HG02885 (cell line): ENCODE results near the gene MACROD1.

ENCODE experiments used
- ATAC-seq: cut with Tn5 transposase; IDR thresholded peaks from one replicate; pipeline ENCODE4 v1.9.1; 2021; ENCODE audit warnings: mild to moderate bottlenecking; ENCODE audit not compliant: unreplicated experiment, poor library complexity

The MACROD1 gene

GRCh38 chr11:64115531-64116522 is 50.1 kb downstream of the MACROD1 start:
- ATAC-seq: no peak

GRCh38 chr11:64114231-64114630 is 51.7 kb downstream of the MACROD1 start:
- no peak for ATAC-seq

DNA sequence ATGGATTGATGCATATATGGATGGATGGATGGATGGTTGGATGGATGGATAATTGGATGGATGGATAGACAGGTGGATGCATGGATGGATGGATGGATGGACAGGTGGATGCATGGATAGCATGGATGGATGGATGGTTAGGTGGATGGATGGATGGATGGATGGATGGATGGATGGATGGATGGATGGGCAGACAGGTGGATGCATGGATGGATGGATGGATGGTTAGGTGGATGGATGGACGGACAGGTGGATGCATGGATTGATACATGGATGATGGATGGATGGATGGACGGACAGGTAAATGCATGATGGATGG is 52.5 kb downstream of the MACROD1 start:
- no peak for ATAC-seq

DNA sequence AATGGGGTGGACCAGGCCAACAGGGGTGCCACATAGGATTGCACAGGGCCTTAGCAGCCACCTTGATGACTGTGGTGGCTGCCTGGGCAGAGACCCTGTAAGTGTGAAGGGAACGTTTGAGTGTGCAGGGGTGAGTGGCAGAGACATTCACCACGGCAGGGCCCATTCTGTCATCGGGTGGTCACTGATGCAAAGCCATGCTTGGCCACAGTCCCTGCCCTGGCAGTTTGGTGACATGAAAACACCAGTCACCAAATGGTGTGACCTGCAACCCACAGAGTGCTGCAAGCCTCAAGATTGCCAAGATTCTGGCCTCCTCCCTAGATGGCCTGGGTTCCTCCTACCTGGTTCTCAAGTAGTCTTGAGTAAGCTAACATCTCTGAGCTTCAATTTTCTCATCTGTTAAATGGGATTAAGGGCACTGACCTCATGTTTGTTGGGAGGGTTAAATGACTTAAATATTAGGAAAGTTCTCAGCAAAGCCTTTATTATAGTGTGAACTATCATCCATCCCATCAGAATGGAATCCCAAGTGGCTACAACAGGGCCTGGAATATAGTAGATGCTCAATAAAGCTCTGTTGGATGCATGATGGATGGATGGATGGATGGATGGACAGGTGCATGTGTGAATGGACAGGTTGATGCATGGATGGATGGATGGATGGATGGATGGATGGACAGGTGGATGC is 53.0 kb downstream of the MACROD1 start:
- ATAC-seq: no peak

- ATAC-seq: no peak
Observed at GRCh38 chr11:64110465-64111375, 55.2 kb downstream of the MACROD1 start.

DNA sequence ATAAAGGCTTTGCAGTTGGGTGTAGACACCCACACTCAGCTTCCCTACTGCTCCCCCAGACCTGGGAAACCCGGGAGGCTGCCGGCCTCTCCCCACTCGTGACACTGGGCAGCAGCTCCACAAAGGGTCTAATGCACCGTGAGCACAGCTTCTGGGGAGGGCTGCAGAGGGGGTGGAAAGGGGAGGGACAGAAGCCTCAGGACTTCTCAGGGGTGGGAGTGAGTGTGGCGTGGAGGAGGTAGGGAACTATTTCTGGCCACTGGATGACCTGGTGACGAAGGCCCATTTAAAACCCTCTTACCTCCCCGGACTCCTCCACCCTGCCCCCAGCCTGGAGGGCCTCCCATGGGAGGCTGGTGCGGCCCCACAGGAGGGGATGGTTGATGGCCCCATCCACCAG is 56.6 kb downstream of the MACROD1 start:
- ATAC-seq: no peak

GRCh38 chr11:64107303-64107702 is 58.6 kb downstream of the MACROD1 start:
- no peak for ATAC-seq

DNA sequence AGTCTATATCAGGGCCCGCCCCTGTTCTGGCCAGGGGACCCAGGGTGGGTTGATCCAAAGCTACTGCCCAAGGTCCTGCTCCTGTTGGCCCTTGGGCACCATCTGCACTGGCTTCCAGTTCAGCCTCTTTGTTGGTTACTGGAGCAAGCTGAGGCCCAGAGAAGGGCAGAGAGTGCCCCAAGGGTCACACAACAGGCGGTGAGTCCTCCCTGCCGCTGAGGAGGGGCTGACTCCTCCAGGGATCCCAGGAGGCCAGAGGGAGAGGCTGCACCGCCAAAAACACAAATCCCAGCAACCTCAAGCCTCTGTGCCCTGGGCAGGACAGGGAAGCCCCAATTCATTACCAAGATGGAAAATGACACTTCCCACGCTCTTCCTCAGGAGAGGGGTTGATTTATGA is 61.3 kb downstream of the MACROD1 start:
- ATAC-seq: no peak

GRCh38 chr11:64103277-64103985 is 62.5 kb downstream of the MACROD1 start:
- no peak for ATAC-seq

- no peak for ATAC-seq
Observed at GRCh38 chr11:64102005-64102738, 63.7 kb downstream of the MACROD1 start.

DNA sequence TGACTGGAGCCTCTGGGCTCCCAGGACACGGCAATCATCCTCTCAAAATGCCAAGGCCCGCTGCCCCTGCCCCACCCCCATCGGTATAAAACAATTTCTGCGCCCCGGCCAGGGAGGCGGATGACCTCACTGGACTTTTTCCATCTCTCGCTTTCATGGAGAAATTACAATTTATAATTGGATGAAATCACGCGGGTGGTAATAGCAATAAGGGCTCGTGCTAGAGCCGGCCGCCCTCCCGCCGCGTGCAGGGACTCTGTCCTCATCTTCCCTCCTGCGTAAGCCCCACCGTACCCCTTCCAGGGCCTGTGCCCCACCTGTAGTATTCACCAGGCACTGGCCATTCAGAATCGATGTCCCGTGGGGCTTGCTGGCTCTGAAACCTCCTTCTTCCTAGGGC is 64.5 kb downstream of the MACROD1 start:
- no peak for ATAC-seq

GRCh38 chr11:64100782-64101353 is 65.0 kb downstream of the MACROD1 start:
- no peak for ATAC-seq

GRCh38 chr11:64100360-64100759 is 65.6 kb downstream of the MACROD1 start:
- ATAC-seq: no peak

DNA sequence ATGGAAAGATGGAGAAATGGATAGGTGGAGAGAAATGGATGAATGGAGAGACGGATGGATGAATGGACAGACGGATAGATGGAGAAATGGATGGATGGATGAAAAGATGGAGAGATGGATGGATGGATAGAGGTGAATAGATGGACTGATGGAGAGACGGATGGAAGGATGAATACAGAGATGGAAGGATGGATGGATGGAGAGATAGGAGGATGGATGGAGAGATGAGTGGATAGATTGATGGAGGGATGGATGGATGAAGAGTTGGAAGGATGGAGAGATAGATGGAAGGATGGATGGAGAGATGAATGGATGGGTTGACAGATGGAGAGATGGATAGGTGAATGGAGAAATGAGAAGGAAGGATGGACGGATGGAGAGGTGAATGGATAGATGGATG is 66.5 kb downstream of the MACROD1 start:
- ATAC-seq: no peak

- no peak for ATAC-seq
Observed at GRCh38 chr11:64098318-64098831, 67.5 kb downstream of the MACROD1 start.

- ATAC-seq: no peak
Observed at GRCh38 chr11:64097468-64098317, 68.2 kb downstream of the MACROD1 start.

- no peak for ATAC-seq
Observed at GRCh38 chr11:64096835-64097234, 69.1 kb downstream of the MACROD1 start.

DNA sequence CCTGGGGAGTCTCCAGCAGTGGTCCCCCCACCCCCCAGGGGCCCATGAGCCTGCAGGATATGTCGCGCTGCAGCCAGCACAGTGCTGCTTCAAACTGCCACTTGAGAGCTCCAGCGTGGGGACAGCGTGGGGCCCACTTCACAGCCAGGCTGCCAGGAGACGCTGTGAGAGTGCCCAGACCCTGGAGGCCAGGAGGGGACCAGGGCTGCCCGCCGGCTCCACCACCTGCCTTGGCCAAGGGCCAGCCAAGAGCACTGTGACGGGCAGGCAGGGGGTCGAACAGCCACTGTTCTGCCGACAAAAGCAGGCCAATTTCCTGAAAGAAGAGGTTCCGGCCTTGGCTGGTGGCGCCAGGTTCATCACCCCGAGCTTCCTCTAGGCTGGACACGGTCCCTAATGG is 70.0 kb downstream of the MACROD1 start:
- ATAC-seq: no peak
